Measurements from ENCODE around the gene PFDN2. TPM values are rescaled to one million over a fixed set of nuclear protein-coding genes. Genes with fewer than 3 reads are reported as not detected.

Gene PFDN2
- total and polyA plus RNA-seq, 2 of the 4 experiments (the other 2 are of a cell fraction), result 62.4 to 179 TPM

GRCh38 chr1:161096015-161096414, 21.8 kb downstream of the PFDN2 start:
- in situ Hi-C loops (cut with MboI; ENCODE audit: low sequenced_read_pairs) (loop anchor here (5.0 kb wide), 1 partner anchor 99 kb away; no protein-coding TSS in a partner anchor), dilution Hi-C loops (cut with HindIII; ENCODE audit: low sequenced_read_pairs, unreplicated experiment) (no loop called here), intact Hi-C loops (cut with micrococcal nuclease) (loop anchor here (2.0 to 5.0 kb wide), 2 partner anchors 23 to 369 kb away; no protein-coding TSS in a partner anchor)
- ATAC-seq (ENCODE audit: low read depth) (no peak), DNase-seq (no peak)
- H2BK5ac ChIP-seq (ENCODE audit: low read depth, low read length, poor library complexity, severe bottlenecking), result no peak overlapping the region
- no peaks in the 10 kb centered on the region for H3K9me3 ChIP-seq (ENCODE audit: control insufficient read depth, insufficient read depth, low read length)
- no peak overlapping the region for H3K9ac ChIP-seq (ENCODE audit: low read depth, low read length)
- peaks cover 12% of the 10 kb centered on the region for H3K4me1 ChIP-seq (ENCODE audit: control insufficient read depth, insufficient read depth, low read length)
- no peaks in the 10 kb centered on the region for H3K27me3 ChIP-seq (ENCODE audit: control insufficient read depth, insufficient read depth, low read length)
- ChIA-PET POLR2A (ENCODE audit: unreplicated experiment) (no interaction called here), CTCF (interaction anchor here (1.6 to 2.4 kb wide), 3 partner anchors 11 to 61 kb away, joined by 3 to 13 read pairs (median 5); partner anchors contain the start of gene USF1)
- no TSS peak for BruUV-seq (replicated peaks)
- H3K14ac ChIP-seq (replicated peaks; ENCODE audit: low read depth, low read length), result no peak overlapping the region
- no peak overlapping the region for H2AFZ ChIP-seq (replicated peaks; ENCODE audit: low read length, poor library complexity)
- no peak overlapping the region for H2BK120ac ChIP-seq (ENCODE audit: low read depth, low read length)
- no peak overlapping the region for H4K91ac ChIP-seq (ENCODE audit: insufficient read depth, low read depth, low read length)
- H3K36me3 ChIP-seq (ENCODE audit: control insufficient read depth, insufficient read depth, low read length), result peaks cover 3% of the 10 kb centered on the region; the same call in 1 of the 2 replicates
- no peak overlapping the region for H2BK20ac ChIP-seq (ENCODE audit: low read depth, low read length)
- no peak overlapping the region for H3K23ac ChIP-seq (ENCODE audit: low read depth, low read length)
- no peak for TF ChIP-seq MAFK (IDR thresholded peaks at IDR 0.05; ENCODE audit: low read depth, low read length)
- no peak for TF ChIP-seq RAD21 (IDR thresholded peaks at IDR 0.05; ENCODE audit: low read length)
- no peak for TF ChIP-seq RCOR1 (IDR thresholded peaks at IDR 0.05; ENCODE audit: insufficient replicate concordance, low read length)
- H3K56ac ChIP-seq (ENCODE audit: extremely low read depth, insufficient read depth, low read length), result no peak overlapping the region
- peaks cover 10% of the 10 kb centered on the region for H4K20me1 ChIP-seq (ENCODE audit: insufficient read depth, low read length)
- H3K9me1 ChIP-seq (ENCODE audit: insufficient read depth, low read length), result peaks cover 9% of the 10 kb centered on the region
- no peak overlapping the region for H3K4me3 ChIP-seq (ENCODE audit: insufficient read depth, low read depth, low read length)
- no peak overlapping the region for H3K27ac ChIP-seq (ENCODE audit: insufficient read depth, low read length)
- H3K79me1 ChIP-seq (ENCODE audit: low read depth in 1 of 2, low read length in 2 of 2), result no peaks in the 10 kb centered on the region; a peak in 1 of 4 replicates
- H3K4me2 ChIP-seq (ENCODE audit: low read depth, low read length), result no peak overlapping the region
- no peak overlapping the region for H2AK5ac ChIP-seq (ENCODE audit: low read depth, low read length)
- H4K8ac ChIP-seq (ENCODE audit: low read depth in 2 of 2, low read length in 2 of 2), result no peak overlapping the region
- no peak overlapping the region for H3K18ac ChIP-seq (ENCODE audit: low read depth, low read length)
- no peak overlapping the region for H4K5ac ChIP-seq (ENCODE audit: low read depth, low read length)
- no peak overlapping the region for H3K4ac ChIP-seq (ENCODE audit: low read depth, low read length)
- H2AK9ac ChIP-seq (replicated peaks; ENCODE audit: low read depth, low read length, poor library complexity), result no peak overlapping the region
- 83% methylated on average over 1 of the region's 2 CpGs; no CpG with 5 or more reads in 1 of the 2 experiments for WGBS, 2 experiments (ENCODE audit: extremely low coverage in 2 of 2, insufficient read length in 1 of 2)
- H2BK15ac ChIP-seq (ENCODE audit: low read depth, low read length), result no peak overlapping the region
